HG03045 (cell line): ENCODE measurements around the gene CLRN3.

Experiments used
- ATAC-seq: cut with Tn5 transposase; IDR thresholded peaks from one replicate; pipeline ENCODE4 v1.9.1; 2021; ENCODE audit warnings: mild to moderate bottlenecking, moderate library complexity; ENCODE audit not compliant: unreplicated experiment

Gene CLRN3

GRCh38 chr10:127875916-127876315 lies 16.8 kb downstream of the CLRN3 start:
- ATAC-seq: no peak

GRCh38 chr10:127875449-127875765 lies 17.3 kb downstream of the CLRN3 start:
- ATAC-seq: no peak

GRCh38 chr10:127874671-127875448 lies 17.9 kb downstream of the CLRN3 start:
- ATAC-seq: no peak

- no peak for ATAC-seq
Observed at GRCh38 chr10:127873901-127874470, 18.8 kb downstream of the CLRN3 start.

- no peak for ATAC-seq
Observed at GRCh38 chr10:127872871-127873600, 19.7 kb downstream of the CLRN3 start.

- ATAC-seq: no peak
Observed at GRCh38 chr10:127872011-127872761, 20.6 kb downstream of the CLRN3 start.

- no peak for ATAC-seq
Observed at GRCh38 chr10:127871631-127872010, 21.1 kb downstream of the CLRN3 start.

GRCh38 chr10:127869329-127869728 lies 23.4 kb downstream of the CLRN3 start:
- no peak for ATAC-seq

GRCh38 chr10:127867805-127868204 lies 24.9 kb downstream of the CLRN3 start:
- no peak for ATAC-seq

- ATAC-seq: no peak
Observed at GRCh38 chr10:127866276-127867013, 26.3 kb downstream of the CLRN3 start.

- no peak for ATAC-seq
Observed at GRCh38 chr10:127863231-127863825, 29.4 kb downstream of the CLRN3 start.

GRCh38 chr10:127860592-127860991 lies 32.1 kb downstream of the CLRN3 start:
- ATAC-seq: no peak

GRCh38 chr10:127855976-127856375 lies 36.8 kb downstream of the CLRN3 start:
- ATAC-seq: no peak

GRCh38 chr10:127855591-127855881 lies 37.2 kb downstream of the CLRN3 start:
- no peak for ATAC-seq

GRCh38 chr10:127854769-127855590 lies 37.8 kb downstream of the CLRN3 start:
- ATAC-seq: peak; percentile 46

GRCh38 chr10:127853868-127854768 lies 38.6 kb downstream of the CLRN3 start:
- peak; percentile 52 for ATAC-seq

GRCh38 chr10:127852456-127852855 lies 40.3 kb downstream of the CLRN3 start:
- no peak for ATAC-seq

GRCh38 chr10:127851661-127852194 lies 41.0 kb downstream of the CLRN3 start:
- ATAC-seq: no peak
